Germinal center (tissue), 1 donor: ENCODE measurements around the gene VSIG4.
A peak's percentile ranks its signal among the peaks of the same experiment; 100 is the strongest.
"Not testable (repeated sequence)": the region's sequence is repeated elsewhere in the genome, so short reads cannot be mapped to it uniquely, and the experiment has no call there.

Experiments
- DNase-seq: peaks from one replicate; pipeline ENCODE4 v3.0.0; 2012; ENCODE audit warnings: mixed read lengths, low spot score

VSIG4 gene, protein sequence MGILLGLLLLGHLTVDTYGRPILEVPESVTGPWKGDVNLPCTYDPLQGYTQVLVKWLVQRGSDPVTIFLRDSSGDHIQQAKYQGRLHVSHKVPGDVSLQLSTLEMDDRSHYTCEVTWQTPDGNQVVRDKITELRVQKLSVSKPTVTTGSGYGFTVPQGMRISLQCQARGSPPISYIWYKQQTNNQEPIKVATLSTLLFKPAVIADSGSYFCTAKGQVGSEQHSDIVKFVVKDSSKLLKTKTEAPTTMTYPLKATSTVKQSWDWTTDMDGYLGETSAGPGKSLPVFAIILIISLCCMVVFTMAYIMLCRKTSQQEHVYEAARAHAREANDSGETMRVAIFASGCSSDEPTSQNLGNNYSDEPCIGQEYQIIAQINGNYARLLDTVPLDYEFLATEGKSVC

DNA sequence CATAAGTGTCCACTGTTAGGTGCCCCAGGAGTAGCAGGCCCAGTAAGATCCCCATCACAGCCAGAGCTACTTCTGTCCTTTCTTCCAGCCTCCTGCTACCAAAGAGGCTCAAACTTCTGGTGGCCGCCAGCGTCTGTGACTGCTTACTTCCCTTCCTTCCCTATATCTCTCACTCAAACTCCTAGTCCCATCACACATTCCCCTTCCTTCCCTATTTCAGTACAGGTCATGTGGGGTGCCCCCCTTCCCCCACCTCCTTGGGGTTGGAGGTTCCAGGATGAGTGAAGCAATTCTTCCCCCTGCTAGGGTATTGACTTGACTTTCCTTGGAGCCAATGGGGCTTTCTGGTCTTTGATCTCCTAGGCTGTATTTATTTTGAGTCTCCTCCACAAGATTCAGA lies at the start of gene VSIG4:
VSIG4 (minus strand) TSS at position 137 of the 400 bp plus-strand sequence; CDS start at position 55, 82 bp downstream.
- DNase-seq = no peak

DNA sequence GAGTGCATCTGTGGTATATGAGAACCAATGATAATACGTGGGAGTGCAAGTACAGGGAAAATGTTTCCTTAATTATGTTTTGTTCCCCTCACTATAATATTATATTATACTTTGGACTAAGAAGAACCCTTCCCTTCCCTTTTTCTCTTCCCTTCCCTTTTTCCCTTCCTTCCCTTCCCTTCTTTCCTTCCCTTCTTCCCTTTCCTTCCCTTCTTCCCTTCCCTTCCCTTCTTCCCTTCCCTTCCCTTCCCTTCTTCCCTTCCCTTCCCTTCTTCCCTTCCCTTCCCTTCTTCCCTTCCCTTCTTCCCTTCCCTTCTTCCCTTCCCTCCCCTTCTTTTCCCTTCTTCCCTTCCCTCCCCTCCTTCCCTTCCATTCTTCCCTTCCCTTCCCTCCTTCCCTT lies 36.9 kb upstream of the VSIG4 start:
- DNase-seq = no peak

DNA sequence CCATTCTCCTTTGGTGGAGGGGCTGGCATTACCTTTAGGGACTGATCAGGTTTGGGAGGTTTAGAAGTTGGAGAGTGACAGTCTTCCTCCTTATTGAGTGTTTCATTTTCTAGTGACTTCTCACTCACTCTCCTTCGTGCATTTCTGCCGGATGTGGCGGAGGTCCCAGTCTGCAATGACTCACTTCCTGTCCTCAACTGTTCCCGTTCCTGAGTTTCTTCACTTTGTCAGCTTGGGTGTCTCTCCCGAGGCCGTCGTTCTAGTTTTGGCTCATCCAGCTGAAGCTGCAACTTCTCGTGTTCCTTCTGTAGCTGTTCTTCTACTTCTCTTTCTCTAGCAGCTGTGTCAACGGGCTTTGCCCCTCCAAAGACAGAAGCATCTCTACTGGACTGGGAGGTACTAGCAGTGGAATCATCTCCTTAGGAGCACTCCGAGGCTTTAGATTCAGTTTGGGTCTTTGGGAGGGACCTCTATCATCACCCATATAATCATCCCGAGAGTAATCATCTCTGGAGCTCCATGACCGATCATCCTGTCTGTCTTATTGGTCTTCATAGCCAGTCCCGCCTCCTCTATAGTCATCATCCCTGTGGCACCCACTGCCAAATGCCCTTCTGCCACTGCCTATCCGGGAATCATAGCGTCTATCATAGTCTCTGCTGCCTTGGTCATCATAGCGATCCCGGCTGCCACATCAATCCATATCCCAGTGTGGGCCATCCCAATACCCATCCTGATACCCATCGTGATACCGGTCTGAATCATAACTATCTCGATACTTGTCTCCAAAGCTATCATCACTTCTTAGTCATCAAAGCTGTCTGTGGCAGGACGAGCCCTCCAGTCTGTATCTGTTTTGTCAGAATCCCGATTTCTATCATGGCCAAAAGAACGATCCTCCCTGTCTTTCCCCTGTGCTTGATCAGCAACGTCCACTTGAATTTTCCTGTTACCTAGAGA lies 35.3 kb upstream of the VSIG4 start:
- DNase-seq = no peak

DNA sequence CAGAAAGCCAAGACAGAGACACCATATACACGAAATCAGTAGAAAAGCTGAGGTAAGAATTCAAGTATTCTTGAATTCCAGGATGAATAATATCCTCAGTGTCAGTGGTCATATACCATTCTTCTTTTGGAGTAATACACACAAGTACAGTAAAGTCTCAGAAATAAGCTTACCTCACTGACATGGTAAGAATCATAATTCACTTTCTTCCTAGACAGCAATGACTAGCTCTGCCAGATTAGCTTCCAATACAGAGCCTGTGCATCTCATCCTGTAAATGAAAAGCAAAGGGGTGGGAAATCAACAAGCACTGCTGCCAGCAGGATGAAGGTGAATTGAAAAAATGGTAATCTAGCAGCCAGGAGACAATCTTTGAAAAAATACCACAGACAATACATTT lies 31.2 kb upstream of the VSIG4 start:
- DNase-seq = no peak

DNA sequence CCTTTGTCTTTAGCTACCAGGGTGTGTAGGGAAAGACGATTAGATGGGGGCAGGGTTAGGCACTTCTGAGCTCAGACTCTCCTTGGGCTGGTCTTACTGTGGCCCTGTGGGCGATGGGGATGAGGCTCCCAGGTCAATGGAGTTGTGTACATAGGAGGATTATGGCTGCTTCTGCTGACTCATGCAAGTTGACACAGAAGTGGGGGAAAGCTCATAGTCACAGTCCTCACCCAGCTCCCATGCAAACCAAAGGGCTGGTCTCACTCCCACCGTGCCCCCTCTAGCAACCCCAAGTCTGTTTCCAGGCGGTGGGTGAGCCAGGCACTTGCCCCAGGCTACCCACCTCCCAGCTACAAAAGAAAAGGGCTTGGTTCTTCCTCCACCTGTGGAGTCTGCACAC lies 24.4 kb upstream of the VSIG4 start:
- no peak for DNase-seq

DNA sequence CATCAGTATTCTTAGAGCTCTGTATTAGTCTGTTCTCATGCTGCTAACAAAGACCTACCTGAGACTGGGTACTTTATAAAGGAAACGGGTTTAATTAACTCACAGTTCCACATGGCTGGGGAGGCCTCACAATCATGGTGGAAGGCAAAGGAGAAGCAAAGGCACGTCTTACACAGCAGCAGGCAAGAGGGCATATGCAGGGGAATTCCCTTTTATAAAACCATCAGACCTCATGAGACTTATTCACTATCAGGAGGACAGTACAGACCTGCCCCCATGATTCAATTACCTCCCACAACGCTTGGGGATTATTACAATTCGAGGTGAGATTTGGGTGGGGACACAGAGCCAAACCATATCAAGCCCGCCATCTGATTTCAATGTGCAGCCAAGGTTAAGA lies 17.1 kb upstream of the VSIG4 start:
- DNase-seq = not testable (repeated sequence)

DNA sequence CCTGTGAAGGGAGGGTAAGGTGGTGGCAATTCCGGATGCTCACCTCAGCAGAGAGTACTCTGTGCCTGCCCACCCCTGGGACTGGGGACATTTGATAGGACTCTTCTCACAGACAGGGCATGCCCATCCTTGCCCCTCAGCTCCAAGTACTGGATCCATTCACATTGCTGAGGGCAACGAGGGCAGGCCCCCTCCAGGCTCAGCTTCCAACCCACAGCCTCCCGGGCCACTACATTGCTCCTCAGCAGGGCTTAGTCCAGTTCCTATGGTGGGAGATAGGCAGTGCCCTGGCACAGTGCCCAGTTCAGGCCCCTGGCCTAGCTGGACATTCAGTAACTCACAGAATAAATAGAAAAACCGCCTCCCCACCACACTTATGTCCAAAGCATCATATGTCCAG lies 15.1 kb upstream of the VSIG4 start:
- DNase-seq = no peak

DNA sequence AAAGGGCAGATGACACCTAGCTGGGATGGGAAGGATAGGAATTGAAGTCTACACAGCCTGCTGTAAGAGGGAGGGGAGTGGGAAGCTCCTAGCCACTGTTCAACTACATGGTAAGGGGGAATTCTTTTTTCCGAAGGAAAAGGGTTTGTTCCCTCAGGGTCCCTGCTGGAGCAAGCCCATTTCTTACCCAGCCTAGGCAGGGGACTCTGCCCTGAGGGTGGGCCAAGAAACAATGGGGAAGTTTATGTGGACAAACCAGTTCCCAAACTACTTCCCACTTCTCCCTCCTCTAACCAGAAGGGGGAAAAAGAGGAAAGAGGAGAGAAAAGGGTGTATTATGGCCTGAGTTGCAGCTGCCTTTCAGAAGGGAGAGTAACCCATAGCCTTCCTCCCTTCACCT lies 13.5 kb upstream of the VSIG4 start:
- DNase-seq = no peak

DNA sequence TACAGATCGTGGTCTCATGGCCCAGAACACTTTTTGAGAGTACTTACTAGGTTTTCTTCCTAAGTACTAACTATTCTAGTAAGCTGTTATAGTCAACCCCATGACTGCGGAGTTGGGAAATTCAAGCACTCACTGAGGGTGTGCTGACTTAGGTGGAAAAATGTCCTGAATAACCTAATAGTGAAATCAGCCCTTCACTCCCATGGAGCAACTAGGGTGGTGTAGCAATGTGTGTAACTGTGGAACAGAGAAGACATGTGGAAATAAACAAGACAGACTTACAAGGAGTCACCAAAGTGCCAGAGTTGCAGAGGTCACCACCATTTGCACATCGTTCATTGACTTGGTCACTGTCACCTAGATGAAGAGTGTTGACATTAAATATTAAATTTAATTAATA lies 12.1 kb upstream of the VSIG4 start:
- no peak for DNase-seq

DNA sequence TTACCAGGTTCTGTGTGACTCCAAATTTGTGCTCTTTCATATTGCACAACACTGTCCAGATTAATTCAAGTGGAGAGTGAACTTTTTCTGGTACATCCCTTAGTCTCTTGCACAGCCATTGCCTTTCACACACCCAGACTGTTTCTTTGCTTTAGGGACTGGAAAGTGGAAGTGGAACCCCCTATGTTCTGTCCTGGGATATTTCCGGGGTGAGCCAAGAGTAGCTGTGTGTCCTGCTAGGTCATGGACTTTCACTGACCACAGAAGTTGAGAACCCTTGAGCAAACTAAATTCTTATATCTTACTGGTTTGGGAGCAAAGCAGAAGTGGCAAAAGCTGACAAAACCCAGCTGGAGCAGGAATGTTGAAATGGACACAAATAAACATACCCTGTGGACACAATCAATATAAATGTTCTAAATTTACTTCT lies 10.3 kb upstream of the VSIG4 start:
- DNase-seq = no peak

DNA sequence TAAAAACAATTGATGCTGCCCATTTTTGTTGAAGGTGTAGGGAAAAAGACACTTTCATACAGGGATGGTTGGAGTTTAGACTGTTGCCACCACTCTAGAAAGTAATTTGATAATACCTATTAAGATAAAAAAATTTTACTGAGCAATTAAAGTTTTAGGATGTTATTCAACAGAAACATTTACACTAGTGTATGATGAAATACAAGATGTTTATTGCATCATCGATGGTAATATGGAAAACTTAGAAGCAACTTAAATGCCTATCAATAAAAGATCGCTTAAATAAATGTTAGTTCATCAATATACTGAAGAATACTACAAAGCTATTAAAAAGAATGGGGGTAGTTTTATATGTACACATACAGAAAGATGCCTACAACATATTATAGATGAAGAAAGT lies 9.2 kb upstream of the VSIG4 start:
- DNase-seq = no peak

DNA sequence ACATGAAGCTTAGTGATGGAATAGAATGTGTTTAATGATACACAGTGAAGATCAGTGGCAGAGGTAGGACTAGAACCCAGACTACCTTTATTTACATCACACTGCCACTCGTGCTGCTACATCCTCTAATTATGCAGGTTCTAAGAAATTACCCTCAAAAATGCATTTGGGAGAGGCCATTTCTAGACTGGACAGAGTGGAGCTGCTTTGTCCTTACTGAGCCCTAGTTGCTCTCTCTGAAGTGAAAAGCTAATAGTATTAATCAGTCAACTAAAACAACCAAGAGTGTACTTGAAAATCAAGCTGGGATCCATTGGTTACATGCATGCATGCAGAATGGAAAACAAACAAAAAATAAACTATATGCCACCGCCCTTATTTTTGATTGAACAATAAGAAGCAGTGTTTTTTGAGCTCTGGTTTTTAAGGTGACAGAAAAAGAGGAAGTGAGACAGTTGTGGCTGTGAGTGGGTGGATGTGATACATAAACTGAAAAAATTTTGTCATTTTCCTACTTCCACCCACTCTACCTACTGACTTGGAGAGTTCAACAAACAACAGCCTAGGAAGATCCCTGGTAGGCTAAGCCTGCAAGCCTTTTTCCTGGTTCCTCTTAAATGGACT lies 6.8 kb upstream of the VSIG4 start:
- peak; percentile 9 for DNase-seq

DNA sequence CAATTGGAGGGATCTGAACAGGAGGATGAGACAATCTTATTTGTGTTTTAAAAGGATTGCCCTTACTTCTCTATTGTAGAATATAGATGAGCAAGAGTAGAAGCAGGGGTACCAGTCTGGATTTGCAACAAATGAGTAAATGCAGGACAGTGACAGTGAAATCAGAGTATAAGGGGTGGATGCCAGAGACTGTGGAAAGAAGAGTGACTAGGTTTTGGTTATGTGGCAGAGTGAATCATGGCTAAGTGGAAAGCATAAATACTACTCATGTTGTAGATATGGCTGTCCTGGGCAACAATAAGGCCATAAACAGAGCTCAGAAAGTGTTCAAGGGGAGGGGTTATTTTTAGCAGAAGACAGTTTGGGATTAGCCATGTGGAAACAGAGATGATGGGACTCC lies 6.0 kb upstream of the VSIG4 start:
- no peak for DNase-seq

DNA sequence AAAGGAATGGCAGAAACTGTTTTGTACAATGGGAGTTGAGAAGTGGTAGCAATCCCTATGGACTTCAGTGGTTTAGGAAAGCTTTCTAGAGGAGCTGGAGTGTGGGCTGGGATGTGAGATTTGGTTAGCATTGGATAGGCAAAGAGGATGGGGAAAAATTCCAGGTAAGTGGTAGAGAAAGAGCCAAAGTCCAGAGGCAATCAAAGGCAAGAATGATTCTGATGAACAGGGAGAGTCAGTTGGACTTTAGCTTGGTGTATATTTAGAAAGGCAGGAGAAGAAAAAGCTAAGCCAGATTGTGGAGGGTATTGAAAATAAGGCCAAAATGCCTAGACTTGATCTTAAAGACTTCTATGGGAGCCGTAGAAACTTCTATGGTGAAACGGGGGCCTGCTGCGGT lies 3.7 kb upstream of the VSIG4 start:
- no peak for DNase-seq

DNA sequence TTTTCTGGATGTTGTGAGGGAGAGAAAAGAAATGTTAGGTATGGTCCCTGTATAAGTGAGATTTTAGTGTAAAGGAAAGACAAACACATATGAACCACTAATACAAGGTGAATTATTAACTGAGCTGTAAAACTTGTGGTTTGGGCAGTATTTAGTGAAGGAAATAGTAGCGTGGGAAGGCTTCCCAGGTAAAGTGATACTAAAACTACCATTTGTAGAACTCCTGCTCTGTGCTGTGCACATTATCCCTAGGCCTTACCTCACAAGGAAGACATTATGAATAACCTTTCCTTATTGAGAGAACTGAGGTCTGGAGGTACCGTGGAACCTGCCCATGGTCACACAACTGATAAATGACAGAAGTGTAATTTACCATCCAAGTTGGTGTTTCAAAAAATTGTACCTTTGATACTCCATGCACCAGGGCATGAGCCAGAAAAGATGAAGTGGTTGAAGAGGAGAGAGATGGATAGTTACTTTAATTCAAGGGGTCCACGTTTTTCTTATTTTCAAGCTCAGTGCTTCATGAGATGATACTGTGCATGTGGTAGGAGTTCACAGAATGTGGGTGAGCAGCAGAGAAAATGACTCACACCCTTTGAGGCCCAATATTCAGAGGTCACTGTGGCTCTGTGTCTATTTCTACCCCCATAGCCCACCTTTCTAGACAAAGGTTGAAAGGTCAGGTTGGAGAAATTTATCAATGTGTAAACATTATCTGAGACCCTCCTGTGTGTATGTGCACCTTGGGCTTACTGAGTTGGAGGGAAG lies 2.6 kb upstream of the VSIG4 start:
- DNase-seq = no peak

DNA sequence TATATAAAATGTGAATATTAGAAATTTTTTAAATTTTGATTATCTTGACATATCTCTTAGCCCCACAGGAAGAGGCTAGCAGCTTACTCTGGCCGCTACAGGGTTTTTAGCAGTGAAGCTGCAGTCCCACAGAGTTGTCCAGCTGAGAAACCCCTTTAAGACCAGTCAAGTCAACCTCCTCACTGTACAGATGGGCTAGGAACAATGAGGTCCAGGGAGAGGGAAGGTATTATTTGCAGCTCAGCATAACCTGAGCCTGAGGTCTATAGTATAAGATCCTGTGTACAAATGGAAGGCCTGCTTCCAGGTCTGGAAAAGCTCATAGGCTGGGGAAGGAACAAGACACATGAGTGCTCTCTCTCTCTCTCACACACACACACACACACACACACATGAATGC lies 1.8 kb downstream of the VSIG4 start:
- DNase-seq = no peak

DNA sequence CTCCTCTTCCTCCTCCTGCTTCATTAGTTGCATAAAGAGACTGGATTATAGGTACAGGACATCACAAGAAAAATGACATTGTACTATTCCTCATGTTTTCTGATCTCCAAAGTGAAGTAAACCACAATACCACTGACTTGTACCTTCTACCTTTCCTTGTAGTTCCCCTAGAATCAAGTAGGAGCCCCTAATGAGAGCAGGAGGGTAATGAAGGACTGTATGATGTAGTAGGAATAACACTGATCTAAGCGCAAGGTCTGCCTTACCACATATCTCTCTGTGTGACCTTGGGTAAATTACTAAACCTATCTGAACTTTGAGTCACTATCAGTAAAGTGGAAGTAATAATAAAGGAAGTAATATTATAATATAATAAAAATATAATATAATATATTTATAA lies 3.6 kb downstream of the VSIG4 start:
- no peak for DNase-seq

DNA sequence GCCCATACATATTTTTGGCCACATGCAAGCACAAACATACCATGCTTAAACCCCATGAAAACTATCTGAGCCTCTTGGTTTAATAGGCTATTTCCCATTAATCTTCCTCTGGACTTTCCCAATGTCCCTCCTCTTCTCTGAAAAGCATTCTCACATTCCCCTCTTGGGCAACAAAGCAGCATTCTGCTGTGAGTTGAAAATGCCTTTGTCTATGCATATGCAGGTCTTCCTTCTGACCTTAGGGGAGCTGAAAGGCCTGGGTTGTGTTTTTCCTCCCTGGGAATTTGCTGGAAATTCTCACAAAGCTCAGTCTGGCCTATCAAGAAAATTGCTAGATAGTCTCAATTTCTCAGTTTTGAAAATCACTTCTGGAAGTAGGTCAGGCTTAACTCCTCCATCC lies 4.2 kb downstream of the VSIG4 start:
- DNase-seq = no peak

DNA sequence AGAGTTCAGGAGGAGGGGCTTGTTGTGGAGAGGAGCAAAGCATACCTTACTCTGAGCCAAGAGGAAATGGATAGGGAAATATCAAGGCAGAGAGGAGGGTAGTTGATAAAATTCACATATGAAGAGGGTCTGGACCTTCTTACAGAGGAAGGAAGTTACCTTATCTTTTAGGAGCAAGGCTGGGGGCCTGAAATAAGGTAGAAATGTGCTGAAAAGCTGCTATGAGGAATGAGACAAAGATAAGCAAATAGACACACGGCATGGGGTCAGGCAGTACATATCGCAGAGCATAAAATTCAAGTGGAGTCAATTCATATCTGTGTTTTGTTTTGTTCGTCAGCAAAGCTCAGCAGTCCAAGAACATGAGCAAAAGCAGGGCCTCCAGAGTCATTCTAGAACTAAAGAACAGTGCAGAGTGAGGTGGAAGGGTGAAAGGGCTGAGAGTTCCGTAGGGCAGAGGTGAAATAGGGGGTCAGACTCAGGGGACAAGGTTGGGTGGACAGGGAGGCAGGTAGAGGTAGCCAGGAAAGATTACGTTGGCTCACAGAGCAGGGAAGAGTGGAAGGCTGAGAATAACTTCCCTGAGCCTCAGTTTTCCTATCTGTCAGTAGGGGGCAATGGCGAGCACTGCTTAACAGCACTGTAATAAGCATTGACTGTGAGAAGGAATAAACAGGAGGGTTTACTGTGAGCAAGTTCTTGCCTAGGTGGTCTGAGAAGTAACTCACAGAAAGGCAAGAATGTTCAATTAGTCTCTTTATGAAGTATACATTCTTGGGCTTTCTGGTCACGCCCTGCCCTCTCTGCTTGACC lies 9.2 kb downstream of the VSIG4 start:
- peak; percentile 17 for DNase-seq

DNA sequence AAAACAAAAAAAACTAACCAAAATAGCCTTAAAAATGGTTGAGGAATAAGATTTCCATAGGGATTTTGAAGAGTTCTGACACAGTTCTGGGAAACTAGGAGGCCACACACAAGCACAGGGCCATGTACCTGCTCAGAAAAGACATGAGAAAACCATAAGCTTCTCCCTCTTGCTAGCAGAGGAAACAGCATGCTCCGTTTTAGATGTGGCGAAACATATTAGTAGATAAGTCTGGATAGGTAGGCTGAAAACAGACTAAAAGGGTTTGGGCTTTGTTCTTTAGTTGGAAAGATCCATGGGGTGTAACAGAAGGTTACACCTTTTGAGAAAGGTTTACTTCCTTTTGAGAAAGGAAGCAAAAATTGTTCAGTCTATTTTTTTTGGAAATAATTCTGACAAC lies 10.9 kb downstream of the VSIG4 start:
- no peak for DNase-seq

DNA sequence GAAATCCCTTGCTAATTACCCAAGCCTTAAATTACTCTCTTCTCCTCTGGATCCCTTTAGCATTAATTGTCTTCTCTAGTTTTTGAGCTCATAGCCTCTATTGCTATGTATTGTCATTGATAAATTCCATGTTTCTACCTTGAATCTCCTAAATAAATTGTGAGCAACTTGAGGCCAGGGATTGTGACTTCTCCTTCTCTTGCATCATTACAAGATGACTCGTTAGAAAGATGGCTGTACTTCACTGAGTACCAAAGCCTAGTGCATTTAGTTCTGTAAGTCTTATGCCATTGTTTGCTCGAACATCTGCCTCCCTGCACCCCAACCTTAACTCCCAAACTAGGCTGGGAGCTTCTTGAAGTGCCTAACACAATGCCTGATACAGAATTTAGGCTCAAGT lies 15.3 kb downstream of the VSIG4 start:
- DNase-seq = no peak
